ENCODE results near the gene PRELID1.
"Not testable (repeated sequence)": the region's sequence is repeated elsewhere in the genome, so short reads cannot be mapped to it uniquely, and the experiment has no call there.

The PRELID1 gene

GRCh38 chr5:177303121-177303924 lies at the start of gene PRELID1, which contains the start of gene RAB24:
Gene PRELID1 (plus strand): TSS chr5:177303799. CDS start chr5:177303986, 187 bp downstream.
Gene RAB24 (minus strand): TSS chr5:177303719. CDS start chr5:177303288, 431 bp downstream.
- DNase-seq (ENCODE audit: low spot score): peak; percentile 80

GRCh38 chr5:177256296-177256695 lies 47.3 kb upstream of the PRELID1 start:
- no peak for DNase-seq (ENCODE audit: low spot score)

- DNase-seq (ENCODE audit: low spot score): not testable (repeated sequence)
Measured at GRCh38 chr5:177258711-177259110, 44.9 kb upstream of the PRELID1 start.

- no peak for DNase-seq (ENCODE audit: low spot score)
Measured at GRCh38 chr5:177260961-177261360, 42.6 kb upstream of the PRELID1 start.

GRCh38 chr5:177261510-177261909 lies 42.1 kb upstream of the PRELID1 start:
- no peak for DNase-seq (ENCODE audit: low spot score)

- DNase-seq (ENCODE audit: low spot score): no peak
Measured at GRCh38 chr5:177264178-177264577, 39.4 kb upstream of the PRELID1 start.

- DNase-seq (ENCODE audit: low spot score): no peak
Measured at GRCh38 chr5:177265395-177265794, 38.2 kb upstream of the PRELID1 start.

- no peak for DNase-seq (ENCODE audit: low spot score)
Measured at GRCh38 chr5:177269232-177269895, 34.2 kb upstream of the PRELID1 start.

GRCh38 chr5:177269976-177270375 lies 33.6 kb upstream of the PRELID1 start:
- DNase-seq (ENCODE audit: low spot score): no peak

GRCh38 chr5:177270653-177271052 lies 32.9 kb upstream of the PRELID1 start:
- no peak for DNase-seq (ENCODE audit: low spot score)

- no peak for DNase-seq (ENCODE audit: low spot score)
Measured at GRCh38 chr5:177271113-177271512, 32.5 kb upstream of the PRELID1 start.

- DNase-seq (ENCODE audit: low spot score): no peak
Measured at GRCh38 chr5:177275883-177276282, 27.7 kb upstream of the PRELID1 start.

GRCh38 chr5:177276886-177277285 lies 26.7 kb upstream of the PRELID1 start:
- no peak for DNase-seq (ENCODE audit: low spot score)

GRCh38 chr5:177288191-177288590 lies 15.4 kb upstream of the PRELID1 start:
- no peak for DNase-seq (ENCODE audit: low spot score)

GRCh38 chr5:177290816-177291596 lies 12.6 kb upstream of the PRELID1 start:
- DNase-seq (ENCODE audit: low spot score): no peak

GRCh38 chr5:177291735-177292134 lies 11.9 kb upstream of the PRELID1 start:
- no peak for DNase-seq (ENCODE audit: low spot score)

GRCh38 chr5:177293819-177294581 lies 9.6 kb upstream of the PRELID1 start:
- DNase-seq (ENCODE audit: low spot score): no peak

GRCh38 chr5:177294632-177295031 lies 9.0 kb upstream of the PRELID1 start:
- no peak for DNase-seq (ENCODE audit: low spot score)

GRCh38 chr5:177295924-177296323 lies 7.7 kb upstream of the PRELID1 start:
- DNase-seq (ENCODE audit: low spot score): no peak

GRCh38 chr5:177296581-177296980 lies 7.0 kb upstream of the PRELID1 start:
- DNase-seq (ENCODE audit: low spot score): no peak

- DNase-seq (ENCODE audit: low spot score): no peak
Measured at GRCh38 chr5:177297922-177298321, 5.7 kb upstream of the PRELID1 start.

- DNase-seq (ENCODE audit: low spot score): no peak
Measured at GRCh38 chr5:177299697-177300096, 3.9 kb upstream of the PRELID1 start.

Data from cerebellar cortex (tissue), 1 donor.